K562 (cell line): Measurements from ENCODE around the gene ATP23. TPM values are rescaled to one million over a fixed set of nuclear protein-coding genes. Genes with fewer than 3 reads are reported as not detected.

Experiments used
- polyA plus RNA-seq, 8 experiments: library from polyadenylated mRNA; depleted of rRNA in 4 of 8; stranded (reverse) in 5 of 8; unstranded in 3 of 8; fragments of >200 nt; fragmentation: Nextera tagmentation in 2 of 8; fragmentation: Illumina TruSeq in 1 of 8; extraction: Ambion mirVana in 2 of 8; extraction: Trizol in 1 of 8; gene quantifications; 2 replicates each; pipeline versions ENCODE4 v1.2.1 to v1.2.3, GENCODE V29; 2011 to 2014; ENCODE audit warnings: inconsistent platforms in 1 of 8, missing spikeins in 1 of 8
- total RNA-seq, 7 experiments: library from RNA; depleted of rRNA in 6 of 7; stranded (reverse); fragments of >200 nt in 6 of 7; fragmentation: Illumina TruSeq in 2 of 7; extraction: Trizol in 2 of 7; gene quantifications; 2 replicates each; pipeline versions ENCODE4 v1.2.1 to v1.2.3, GENCODE V29; 2011 to 2021; ENCODE audit warnings: low replicate concordance in 1 of 7
- TF ChIP-seq, protein P1 (sequence below), 2 experiments: fragments of 450-650 bp; IDR thresholded peaks; 2 replicates each; pipeline ENCODE4 v1.6.1; 2016; ENCODE audit warnings: mild to moderate bottlenecking in 2 of 2, borderline replicate concordance in 1 of 2, low read depth in 1 of 2, moderate library complexity in 1 of 2

Gene ATP23
- total and polyA plus RNA-seq, 9 of the 15 experiments (the other 6 are each of a cell fraction or from before 2014, with no cell fraction given): 8.3 to 53.7 (median 28.5) TPM

DNA sequence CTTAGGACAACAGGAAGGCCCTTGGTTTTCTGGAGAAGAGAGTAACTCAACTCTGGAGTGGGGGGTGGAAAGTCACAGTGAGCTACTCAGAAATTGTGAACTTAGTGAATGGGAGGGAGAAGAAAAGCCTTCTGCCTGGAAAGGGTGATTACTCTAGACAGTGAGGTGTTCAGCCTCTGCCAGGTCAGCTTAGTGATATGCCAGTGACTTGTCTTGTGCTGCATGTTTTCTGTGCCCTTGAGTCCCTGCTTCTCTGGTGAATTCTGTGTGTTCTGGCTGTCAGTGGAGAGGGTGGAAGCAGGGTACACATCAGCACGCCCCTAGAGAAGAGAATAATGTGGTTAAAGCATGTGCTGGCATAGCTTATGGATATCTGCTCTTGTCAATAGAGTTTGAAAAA, 13.4 kb downstream of the ATP23 start (continued):
- TF ChIP-seq, protein P1, sequence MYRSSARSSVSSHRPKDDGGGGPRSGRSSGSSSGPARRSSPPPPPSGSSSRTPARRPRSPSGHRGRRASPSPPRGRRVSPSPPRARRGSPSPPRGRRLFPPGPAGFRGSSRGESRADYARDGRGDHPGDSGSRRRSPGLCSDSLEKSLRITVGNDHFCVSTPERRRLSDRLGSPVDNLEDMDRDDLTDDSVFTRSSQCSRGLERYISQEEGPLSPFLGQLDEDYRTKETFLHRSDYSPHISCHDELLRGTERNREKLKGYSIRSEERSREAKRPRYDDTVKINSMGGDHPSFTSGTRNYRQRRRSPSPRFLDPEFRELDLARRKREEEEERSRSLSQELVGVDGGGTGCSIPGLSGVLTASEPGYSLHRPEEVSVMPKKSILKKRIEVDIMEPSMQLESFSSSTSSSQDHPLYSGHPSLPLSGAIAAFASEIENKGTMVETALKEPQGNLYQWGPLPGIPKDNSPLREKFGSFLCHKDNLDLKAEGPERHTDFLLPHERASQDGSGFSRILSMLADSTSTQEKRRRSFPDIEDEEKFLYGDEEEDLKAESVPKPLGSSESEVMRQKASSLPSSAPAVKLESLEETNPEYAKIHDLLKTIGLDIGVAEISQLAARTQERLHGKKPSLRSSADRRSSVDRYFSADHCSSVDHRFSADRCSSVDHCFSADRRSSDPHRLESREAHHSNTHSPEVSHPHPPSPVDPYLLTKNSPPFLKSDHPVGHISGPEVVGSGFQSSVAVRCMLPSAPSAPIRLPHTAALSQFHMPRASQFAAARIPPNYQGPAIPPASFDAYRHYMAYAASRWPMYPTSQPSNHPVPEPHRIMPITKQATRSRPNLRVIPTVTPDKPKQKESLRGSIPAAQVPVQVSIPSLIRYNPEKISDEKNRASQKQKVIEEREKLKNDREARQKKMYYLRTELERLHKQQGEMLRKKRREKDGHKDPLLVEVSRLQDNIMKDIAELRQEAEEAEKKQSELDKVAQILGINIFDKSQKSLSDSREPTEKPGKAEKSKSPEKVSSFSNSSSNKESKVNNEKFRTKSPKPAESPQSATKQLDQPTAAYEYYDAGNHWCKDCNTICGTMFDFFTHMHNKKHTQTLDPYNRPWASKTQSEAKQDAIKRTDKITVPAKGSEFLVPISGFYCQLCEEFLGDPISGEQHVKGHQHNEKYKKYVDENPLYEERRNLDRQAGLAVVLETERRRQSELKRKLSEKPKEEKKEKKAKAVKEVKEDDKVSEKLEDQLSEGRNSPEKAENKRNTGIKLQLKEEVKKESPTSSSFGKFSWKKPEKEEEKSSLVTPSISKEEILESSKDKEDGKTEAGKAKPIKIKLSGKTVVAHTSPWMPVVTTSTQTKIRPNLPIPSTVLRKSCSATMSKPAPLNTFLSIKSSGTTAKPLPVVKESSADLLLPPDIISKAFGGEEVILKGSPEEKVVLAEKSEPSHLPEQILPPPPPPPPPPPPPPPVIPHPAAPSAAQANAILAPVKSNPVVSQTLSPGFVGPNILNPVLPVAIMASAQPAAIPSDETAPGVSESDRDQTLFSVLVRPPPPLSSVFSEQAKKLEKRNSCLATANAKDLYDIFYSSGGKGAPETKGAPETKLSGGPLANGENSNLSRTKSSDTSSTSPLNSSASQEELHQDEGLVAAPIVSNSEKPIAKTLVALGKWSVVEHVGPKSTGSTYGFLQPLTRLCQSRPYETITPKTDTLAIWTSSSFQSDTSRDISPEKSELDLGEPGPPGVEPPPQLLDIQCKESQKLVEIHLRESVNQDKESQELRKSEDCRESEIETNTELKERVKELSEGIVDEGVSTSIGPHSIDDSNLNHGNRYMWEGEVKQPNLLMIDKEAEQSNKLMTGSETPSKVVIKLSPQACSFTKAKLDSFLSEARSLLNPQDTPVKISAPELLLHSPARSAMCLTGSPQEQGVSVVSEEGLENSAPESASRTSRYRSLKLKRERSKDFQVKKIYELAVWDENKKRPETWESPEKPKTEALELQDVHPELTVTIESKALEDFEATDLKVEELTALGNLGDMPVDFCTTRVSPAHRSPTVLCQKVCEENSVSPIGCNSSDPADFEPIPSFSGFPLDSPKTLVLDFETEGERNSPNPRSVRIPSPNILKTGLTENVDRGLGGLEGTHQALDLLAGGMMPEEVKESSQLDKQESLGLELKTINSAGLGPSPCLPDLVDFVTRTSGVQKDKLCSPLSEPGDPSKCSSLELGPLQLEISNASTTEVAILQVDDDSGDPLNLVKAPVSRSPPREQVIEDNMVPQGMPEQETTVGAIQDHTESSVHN (IDR thresholded peaks at IDR 0.05; ENCODE audit: borderline replicate concordance in 1 of 2, low read depth in 1 of 2): no peak
